ENCODE measurements around the gene GSE1.

Gene GSE1

DNA sequence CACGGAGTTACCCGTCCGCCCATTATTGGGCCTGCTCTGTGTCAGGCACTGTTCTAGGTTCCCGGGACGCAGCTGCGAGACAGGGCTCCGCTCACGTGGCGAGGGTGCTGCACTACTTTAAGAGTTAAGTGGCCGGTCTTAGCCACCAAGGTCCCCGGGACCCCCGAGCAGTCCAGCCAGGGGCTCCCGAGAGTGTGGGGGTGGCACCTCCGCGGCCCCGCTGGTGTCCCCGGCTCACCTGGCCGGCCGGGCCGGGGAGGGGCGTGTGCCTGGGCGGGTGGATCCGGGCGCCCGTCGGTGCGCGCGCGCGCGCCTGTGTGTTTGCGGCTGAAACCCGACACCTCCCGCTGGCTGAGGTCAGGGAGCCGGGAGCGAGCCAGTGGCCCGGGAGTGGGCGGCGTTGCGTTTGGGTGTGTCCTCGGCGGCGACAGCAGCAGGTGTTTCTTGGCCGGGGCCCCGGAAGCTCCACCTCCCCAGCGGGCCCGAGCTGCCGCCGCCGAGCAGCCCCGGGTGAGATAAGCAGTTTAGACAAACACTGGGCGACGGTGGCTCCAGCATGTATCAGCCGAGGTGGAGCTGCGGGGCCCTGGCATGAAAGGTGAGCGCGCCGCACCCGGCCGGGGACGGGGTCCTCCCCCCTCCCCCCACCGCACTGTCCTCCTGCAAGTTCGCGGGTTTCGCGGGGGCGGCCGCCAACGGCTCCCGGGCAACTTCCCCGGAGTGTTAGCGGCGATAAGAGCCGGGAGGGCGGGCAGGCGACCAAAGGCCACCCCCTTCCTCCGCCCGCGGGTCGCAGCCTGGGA is at the start of gene GSE1:
Gene GSE1 (plus strand): TSS at position 522 of the 803 bp plus-strand sequence. CDS start 70 bp downstream, at position 592.
- peak; percentile 85 for DNase-seq

DNA sequence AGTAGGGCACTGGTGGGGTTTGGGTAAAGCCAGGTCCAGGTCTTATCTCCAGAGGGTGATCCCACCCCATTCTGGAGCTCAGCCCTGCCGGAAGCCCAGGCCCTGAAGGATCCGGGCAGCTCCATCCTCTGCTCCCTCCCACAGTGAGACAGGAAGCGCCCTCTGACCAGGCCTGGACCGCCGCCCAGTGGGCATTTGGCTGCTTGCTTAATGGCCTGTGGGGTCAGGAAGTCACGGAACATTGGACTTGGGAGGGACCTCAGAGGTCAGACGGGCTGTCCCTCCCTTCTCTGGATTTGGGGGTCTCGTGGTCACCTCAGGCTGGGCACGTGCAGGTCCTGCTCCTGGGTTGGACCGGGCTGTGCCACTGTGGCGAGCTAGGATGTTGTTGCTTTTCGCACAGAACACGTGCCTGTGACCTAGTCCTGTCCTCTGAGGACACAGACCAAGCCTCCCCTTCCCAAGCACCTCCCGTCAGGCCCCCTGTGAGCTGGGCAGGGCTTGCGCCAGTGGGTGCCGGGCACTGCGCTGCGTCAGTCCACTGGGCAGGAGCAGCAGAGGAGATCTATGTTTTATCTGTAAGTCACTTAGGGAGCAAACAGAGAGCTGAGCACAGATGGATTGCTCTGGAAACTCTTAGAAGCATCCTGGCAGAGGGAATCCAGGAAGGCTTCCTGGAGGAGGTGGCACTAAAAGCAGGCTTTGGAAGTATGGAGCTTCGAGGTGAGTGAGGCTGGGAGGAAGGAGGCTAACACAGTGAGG is 49.4 kb upstream of the GSE1 start:
- DNase-seq: no peak

DNA sequence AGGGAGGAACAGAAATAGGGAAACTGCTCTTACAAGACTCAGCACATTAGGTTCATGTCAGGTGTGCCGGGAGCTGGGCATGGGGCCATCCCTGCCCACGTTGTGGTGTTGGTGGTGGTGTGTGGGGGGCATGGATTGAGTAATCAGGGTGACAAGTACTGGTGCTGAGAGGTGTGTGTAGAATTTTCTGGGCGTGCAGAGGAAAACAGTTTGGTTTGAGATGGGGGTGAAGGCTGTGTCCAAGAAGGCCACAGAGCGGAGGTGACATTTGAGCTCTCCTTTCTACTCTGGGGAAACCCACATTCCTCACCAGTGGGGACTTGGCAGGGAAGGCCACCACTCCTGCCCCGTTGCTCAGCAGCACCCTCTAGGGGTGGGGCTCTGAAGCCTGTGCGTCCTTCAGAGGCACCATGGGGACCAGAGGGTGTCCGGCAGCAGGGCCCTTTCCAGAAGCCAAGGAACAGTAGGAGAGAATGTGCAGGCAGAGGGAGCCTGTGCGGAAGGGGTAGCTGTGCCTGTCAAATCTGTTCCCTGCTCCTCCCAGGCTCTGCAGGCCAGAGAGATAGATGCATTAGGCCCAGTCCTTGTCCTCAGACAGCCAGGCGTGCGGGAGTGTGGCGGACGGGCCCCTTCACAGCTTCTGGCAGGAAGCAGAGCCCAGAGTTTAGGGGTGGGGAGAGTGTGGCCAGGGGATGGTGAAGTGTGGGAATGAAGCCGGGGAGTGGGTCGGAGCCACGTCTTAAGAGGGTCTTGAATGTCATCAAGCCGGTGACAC is 48.7 kb upstream of the GSE1 start:
- DNase-seq: no peak

DNA sequence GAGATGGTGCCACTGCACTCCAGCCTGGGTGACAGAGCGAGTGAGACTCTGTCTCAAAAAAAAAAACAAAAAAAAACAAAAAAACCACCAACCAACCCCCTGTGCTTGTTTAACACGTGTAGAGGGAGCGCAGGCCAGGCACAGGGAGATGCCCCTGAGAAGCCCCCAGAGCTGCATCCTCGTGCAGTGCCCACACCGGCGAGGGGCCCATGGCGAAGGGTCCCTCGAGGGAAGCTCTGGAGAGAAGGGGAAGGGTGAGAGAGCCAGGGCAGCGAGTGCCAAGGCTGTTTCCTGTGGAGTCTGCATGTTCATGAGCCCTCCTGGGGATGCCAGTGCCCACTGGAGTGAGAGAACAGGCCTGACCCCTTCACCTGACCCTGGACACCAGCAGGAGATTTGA is 47.8 kb upstream of the GSE1 start:
- DNase-seq: no peak

DNA sequence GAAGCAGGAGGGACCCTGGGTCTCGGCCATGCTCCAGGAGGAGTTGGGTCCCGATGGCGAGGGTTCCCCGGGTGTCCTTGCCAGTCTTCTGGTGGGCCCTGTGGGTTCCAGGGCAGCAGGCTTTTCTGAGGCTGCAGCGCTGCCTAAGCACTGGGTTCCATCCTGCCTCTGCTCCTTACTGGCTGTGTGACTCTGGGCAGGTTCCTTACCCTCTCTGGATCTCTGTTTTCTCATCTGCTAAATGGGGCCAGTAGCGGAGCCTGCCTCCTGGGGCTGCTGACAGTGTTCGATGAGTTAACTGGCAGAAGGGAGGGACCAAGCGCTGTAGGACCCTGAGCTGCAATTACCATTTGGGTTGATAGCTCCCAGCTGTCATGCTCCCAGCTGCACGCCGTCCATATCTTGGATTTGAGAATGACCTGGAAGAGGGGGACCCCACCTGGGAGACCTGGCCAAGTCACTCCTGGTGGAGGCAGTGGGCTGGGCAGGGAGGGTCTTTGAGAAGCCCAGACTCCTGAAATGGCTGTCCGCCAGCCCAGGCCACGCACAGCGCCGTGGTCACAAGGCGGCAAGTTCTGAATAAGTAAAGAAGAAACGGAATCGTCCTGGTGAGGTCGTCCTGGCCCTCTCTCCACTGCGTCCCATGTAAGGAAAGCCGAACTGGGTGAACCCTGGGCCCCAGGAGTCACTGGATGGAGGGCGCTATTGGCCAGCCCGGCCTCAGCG is 47.2 kb upstream of the GSE1 start:
- DNase-seq: no peak

DNA sequence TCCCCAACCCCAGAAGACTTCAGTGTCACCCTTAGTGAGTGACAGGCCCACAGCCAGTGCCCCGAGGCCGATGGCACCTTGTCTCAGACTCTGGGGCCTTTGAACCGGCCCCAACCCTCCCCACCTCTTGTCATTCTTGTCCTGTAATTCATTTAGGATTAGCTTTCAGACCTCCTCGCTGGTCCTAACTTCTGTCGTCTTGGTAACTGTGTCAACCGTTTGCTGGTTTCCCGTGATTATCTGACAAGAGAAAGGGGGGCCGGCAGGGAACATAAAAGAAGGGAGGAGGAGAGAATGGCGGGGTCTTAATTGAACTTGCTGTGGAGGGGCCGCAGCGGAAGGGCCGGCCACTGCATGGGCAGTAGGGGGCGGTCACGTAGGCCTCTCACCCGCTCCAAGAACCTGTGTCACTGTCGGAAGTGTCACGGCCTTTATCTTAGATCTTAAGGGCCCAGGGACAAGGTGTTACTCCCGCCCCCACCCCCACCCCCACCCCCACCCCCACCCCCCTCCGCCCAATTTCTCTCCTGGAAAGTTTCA is 46.5 kb upstream of the GSE1 start:
- no peak for DNase-seq

DNA sequence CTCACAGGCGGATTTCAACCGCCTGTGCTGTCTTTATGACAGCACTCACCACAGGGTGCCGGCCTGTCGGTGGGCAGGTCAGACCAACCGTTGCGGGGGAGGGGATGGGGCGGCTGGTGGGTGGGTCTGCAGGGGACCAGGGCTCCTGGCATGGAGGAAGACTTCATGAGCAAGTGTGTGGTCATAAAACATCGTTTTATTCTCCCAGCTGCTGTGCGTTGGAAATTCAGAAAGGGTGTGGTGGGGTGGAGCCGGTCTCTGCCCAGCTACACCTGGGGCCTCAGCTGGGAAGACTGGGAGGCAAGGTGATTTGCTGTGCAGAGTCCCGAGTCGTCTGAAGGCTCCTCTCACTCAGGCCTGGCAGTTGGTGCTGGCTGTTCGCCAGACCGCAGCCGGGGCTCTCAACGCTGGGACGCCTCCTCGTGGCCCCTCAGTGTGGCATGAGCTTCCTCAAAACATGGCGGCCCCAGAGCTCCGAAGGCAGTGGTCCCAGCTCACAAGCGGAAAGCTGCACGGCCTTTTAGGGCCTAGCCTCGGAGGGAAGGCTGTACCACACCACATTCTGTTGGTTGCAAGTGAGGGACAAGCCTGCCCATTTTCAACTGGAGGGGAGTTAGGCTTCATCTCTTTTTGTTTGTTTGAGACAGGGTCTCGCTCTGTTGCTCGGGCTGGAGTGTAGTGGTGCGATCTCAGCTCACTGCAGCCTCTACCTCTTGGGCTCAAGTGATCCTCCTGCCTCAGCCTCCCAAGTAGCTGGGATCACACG is 45.8 kb upstream of the GSE1 start:
- DNase-seq: no peak

DNA sequence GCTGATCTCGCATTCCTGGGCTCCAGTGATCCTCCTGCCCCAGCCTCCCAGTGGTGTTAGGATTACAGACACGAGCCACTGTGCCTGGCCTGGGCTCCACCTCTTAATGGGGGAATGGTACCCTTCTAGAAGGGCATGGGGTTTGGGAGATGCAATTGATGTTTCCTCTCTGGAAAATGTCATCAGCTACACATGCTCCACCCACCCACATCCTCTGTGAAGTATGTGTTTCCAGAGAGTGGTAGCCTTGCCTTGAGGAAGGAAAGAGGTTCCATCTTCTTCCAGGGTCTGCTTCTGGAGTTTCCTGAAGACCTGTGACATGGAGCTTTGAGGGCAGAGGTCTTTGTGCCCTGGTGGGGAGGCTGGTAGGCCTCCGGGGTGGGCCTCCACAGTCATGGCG is 45.2 kb upstream of the GSE1 start:
- DNase-seq: no peak

DNA sequence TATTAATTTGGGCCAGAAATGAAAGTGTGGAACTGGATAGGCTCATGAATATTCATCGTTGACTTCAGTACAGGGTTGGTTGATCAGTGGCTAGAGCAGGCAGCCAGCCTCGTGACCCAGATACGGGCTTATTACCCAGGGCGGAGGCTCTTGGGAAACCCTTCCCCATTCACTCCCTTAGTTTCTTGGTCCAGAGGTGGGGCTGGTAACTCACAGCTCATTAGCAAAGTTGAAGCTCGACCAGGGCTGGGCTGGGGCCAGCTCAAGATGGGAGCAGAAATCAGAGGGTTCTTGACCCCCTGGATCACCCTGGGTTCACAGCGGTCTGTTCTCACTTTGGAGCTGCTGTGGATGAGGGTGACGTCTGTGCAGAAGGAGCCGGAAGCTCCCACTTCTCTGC is 44.6 kb upstream of the GSE1 start:
- DNase-seq: no peak

DNA sequence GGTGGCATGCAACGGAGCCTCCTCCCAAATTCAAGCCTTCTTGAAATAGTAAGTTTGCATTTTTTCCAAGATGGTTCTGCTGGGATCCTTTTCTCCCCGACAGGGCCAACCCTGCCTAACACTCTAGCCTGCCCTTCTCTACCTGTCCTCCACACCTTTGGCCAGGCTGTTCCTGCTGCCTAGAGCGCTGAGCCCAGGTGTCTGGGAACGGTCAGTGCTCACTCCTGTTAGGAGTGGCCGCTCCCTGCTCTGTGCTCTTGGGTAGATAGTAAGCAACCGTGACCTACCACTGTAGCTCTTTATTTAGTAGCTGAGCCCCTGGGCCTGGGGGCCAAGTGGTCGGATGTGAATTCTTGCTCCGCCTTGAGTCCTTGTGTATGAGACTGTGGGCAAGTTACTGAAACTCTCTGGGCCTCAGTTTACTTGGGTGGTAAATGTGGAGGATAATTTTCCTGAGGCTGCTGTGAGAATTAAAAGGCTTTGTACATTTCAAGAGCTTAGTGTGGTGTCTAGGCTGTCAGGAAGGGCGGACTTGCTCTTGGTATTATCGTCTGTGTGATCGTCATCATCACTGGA is 44.0 kb upstream of the GSE1 start:
- DNase-seq: no peak

DNA sequence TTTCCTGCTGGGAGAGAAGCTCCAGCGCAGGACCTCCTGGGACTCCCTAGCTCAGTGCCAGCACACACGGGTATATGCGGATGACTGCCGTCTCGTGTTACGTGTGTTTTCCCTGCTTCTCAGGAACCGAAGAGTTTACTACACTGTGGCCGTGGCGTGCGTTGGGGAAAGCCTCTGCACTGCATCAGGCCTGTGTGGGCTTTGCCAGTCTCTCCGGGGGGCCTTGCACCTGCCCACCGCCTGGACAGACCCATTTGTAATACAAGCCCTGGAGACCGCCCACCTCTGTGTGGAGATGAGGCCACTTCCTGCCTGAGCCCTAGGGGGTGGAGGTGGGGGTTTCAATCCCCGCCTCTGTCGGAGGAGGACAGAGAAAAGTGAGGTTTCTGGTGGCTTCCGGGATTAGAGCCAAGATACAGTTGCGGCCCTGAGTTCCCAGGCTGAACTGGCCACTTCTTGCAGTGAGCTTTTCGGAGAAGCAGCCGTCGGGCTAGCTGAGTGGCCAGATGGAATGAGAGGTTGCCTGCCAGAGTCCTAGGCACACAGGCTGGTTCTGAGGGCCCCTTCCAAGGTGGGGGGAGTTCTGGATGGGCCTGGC is 43.4 kb upstream of the GSE1 start:
- no peak for DNase-seq

DNA sequence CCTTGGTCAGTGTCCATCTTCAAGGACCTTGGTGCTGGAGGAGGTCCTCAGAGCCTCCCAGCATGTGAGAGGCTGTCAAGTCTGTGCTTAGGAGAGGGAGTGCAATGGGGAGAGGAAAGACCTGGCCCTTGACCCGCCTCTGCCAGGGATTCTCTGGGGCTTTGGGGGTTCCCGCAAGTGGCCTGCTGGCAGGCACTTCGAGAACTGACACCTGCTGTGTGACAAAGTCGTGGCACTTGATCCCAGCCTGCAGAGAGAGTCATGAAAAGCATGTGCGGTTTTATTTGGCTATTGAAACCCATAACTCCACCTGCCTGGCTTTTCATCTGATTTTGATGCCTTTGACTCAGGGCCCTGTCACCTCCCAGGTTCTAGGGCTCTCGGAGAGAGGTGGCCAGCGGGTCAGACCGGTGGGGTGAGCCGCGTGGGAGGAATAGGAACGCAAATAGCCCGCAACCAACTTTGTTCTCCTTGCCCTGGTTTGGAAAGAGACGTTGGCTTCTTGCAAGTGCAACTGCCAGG is 42.8 kb upstream of the GSE1 start:
- DNase-seq: no peak

DNA sequence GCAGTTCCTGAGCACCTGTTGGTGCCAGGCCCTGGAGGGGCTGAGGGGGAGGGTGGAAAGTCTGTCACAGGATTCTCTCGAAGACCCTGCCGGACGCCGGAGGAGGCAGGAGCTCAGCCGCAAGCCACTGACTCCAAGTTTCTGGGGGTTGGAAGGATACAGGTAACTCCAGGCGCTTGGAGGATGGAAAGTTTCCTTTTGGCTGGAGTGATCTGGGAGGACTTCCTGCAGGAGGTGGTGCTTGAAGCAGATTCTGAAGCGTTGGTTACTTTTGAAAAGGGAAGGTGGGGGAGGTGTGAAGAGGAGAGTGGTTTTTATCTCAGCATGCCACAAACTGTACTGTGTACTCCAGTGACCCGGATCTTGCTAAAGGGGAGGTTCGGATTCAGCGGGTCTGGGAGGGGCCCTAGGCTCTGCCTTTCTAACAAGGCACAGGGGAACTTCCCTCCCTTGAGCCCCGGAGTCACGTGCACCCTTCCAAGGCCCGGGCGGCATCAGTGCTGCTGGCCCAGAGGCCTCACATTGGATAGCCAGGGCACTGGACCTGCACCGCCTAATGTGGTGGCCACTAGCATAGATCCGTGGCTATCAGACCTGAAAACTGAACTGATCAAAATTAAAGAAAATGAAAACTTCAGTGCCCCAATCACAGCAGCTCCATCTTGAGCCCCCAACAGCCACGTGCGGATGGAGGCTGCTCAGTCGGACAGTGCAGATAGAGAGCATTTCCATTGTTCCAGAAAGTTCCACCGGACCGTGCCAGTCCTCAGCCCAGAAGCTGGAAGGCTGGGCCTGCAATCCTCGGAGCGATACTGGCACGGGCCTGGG is 42.2 kb upstream of the GSE1 start:
- no peak for DNase-seq

DNA sequence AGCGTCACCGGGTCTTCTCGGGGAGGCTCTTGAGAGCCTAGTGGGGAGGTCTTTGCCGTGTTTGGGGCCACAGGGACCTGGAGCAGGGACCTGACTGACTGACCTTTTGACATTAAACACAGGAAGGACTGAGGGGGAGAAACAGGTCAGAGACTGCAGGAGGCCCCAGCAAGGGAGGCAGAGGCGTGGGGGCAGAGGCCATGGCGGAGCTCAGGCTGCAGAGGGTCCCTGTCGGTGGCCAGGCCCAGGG is 41.6 kb upstream of the GSE1 start:
- DNase-seq: no peak

DNA sequence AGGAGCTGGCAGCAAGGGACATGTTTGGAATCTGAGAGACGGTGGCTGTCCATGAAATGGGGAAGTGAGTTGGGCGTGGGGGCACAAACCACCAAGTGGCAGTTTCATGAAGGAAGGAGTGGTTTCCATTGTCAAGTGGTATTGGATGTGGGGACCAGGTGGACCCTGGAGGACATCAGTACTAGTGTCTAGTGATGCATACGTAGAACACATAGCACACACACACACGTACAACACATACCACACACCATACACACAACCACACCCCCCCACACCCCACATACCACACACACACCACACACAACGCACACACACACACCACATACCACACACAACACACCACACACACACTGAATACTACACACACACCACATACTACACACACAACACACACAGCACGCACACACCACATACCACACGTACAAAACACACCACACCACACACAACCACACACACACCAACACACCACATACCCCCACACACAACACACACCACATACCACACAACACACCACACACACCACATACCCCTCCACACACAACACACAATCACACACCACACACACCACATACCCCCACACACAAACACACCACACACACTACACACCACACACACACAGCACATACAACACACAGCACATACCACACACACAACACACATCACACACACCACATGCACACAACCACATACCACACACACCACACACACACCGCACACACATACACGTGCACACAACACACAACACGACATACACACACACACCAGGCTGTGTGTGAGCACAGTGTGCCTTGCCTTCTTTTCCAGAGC is 41.1 kb upstream of the GSE1 start:
- no peak for DNase-seq

DNA sequence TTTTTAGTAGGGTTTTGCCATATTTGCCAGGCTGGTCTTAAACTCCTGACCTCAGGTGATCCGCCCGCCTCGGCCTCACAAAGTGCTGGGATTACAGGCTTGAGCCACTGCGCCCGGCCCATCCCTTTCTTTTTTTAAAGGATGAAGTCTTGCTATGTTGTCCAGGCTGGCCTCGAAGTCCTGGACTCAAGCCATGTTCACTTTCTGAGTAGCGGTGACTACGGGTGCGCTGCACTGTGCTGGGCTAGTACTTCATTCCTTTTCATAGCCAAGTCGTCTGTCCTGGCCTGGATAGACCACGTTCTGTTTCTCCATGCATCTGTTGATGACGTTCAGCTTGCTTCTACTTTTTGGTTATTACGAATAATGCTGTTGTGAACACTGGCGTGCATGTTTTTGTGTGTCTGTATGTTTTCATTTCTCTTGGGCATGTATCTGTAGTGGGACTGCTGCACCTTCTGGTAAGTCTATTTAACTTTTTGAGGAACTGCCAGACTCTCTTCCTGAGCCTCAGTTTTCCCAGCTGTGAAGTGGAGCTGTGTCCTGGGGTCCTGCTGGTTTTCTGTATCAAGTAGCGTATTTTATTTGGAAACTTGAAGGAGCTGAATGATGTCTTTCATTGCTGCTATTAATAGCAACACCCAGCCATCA is 40.0 kb upstream of the GSE1 start:
- DNase-seq: no peak

DNA sequence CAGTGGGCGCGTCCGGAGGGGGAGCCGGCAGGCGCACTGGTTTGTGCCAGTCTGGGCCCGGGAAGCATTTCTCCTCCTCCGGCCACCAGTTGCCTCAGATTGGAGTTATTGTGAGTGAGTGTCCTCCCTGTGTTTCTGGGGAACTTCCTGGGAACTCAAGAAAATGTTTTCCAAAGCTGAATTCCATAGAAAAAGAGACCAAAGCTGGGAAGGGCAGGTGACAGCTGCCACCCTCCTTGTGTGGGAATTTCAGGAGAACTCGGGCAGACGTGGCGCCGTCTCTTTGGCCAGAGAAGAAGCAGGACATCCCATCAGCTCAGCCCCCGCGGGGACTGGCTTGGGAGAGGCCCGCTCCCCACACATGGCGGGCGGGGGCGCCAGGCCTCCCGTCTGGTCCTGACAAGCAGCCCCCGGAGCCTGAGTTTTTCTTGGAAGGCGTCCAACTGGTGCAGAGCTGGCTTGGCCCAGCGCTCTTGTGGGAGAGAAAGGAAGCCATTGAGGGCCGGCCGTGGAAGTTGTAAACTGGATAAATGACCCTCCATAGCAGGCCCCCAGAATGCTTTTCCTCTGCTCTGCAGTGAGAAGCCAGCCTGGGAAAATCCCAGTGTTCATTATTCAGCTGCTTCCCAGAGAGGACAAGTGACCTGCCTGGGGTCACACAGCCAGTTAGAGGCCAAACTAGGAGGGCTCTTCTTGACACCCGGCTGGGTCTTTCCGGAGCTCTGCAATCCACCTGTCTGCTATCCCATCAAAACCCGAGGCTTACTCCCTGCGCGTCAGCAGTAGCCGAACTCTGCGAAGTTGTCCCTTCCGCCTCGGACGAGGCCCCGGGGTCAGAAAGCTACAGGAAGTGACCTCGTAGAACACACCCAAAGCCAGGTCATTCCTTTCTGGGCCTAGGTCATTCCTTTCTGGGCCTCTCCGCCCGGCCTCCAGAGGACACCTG is 39.2 kb upstream of the GSE1 start:
- DNase-seq: peak; percentile 83
